ENCODE results near the gene IL4. TPM values are rescaled to one million over a fixed set of nuclear protein-coding genes. Genes with fewer than 3 reads are reported as not detected.
"Not testable (repeated sequence)": the region's sequence is repeated elsewhere in the genome, so short reads cannot be mapped to it uniquely, and the experiment has no call there.

The IL4 gene
- polyA plus RNA-seq (2013, experiment 1 of 2; ENCODE audit: insufficient read length): not detected
- not detected for polyA plus RNA-seq (2013, experiment 2 of 2; ENCODE audit: insufficient read length)

- no peak for DNase-seq
These were observed at the start of gene IL4 for GRCh38 chr5:132673939-132674630. Gene IL4, plus strand, starts transcription at chr5:132673989. Its CDS starts 62 bp downstream, at chr5:132674051.

GRCh38 chr5:132627470-132627869, 46.3 kb upstream of the IL4 start:
- no peak for DNase-seq

- no peak for DNase-seq
These were observed 45.0 kb upstream of the IL4 start for GRCh38 chr5:132628814-132629213.

GRCh38 chr5:132629230-132629944, 44.4 kb upstream of the IL4 start:
- no peak for DNase-seq

GRCh38 chr5:132633587-132633986, 40.2 kb upstream of the IL4 start:
- not testable (repeated sequence) for DNase-seq

GRCh38 chr5:132635873-132636272, 37.9 kb upstream of the IL4 start:
- no peak for DNase-seq

GRCh38 chr5:132637241-132637640, 36.5 kb upstream of the IL4 start:
- DNase-seq: no peak

GRCh38 chr5:132639706-132640130, 34.1 kb upstream of the IL4 start:
- DNase-seq: no peak

GRCh38 chr5:132640613-132641012, 33.2 kb upstream of the IL4 start:
- no peak for DNase-seq

- no peak for DNase-seq
These were observed 32.5 kb upstream of the IL4 start for GRCh38 chr5:132641241-132641723.

GRCh38 chr5:132641841-132642240, 31.9 kb upstream of the IL4 start:
- no peak for DNase-seq

- no peak for DNase-seq
These were observed 29.6 kb upstream of the IL4 start for GRCh38 chr5:132644177-132644576.

GRCh38 chr5:132646583-132647266, 27.1 kb upstream of the IL4 start:
- no peak for DNase-seq

GRCh38 chr5:132647473-132647872, 26.3 kb upstream of the IL4 start:
- DNase-seq: no peak

- DNase-seq: no peak
These were observed 25.4 kb upstream of the IL4 start for GRCh38 chr5:132648355-132648754.

GRCh38 chr5:132651838-132652469, 21.8 kb upstream of the IL4 start:
- no peak for DNase-seq

- peak; percentile 22 for DNase-seq
These were observed 20.1 kb upstream of the IL4 start for GRCh38 chr5:132653716-132654115.

GRCh38 chr5:132655821-132656773, 17.7 kb upstream of the IL4 start:
- peak; percentile 36 for DNase-seq

- no peak for DNase-seq
These were observed 16.9 kb upstream of the IL4 start for GRCh38 chr5:132656774-132657355.

GRCh38 chr5:132657676-132658380, 16.0 kb upstream of the IL4 start, which contains the start of gene IL13:
Gene IL13, plus strand, starts transcription at chr5:132658173. Its CDS starts 14 bp downstream, at chr5:132658187.
- DNase-seq: no peak
